Stomach smooth muscle (tissue), 2 donors: ENCODE results near the gene TBC1D1.

Experiments used
- H3K27ac ChIP-seq: one replicate; pipeline ENCODE4 v1.7.0; 2013; ENCODE audit warnings: mild to moderate bottlenecking, low read length, inconsistent platforms
- H3K27me3 ChIP-seq, 2 donors: one replicate each; pipeline ENCODE4 v1.7.0; 2013; ENCODE audit warnings: low read length in 2 of 2; ENCODE audit not compliant: insufficient read depth in 2 of 2, control insufficient read depth in 1 of 2
- H3K36me3 ChIP-seq, 2 donors: one replicate each; pipeline ENCODE4 v1.7.0; 2013; ENCODE audit warnings: low read length in 2 of 2; ENCODE audit not compliant: control insufficient read depth in 2 of 2, insufficient read depth in 2 of 2
- H3K4me1 ChIP-seq: one replicate; pipeline ENCODE4 v1.7.0; 2013; ENCODE audit warnings: low read length; ENCODE audit not compliant: control insufficient read depth, insufficient read depth
- H3K4me3 ChIP-seq, 2 donors: one replicate each; pipeline ENCODE4 v1.7.0; 2013; ENCODE audit warnings: low read length in 2 of 2
- H3K9ac ChIP-seq, 2 donors: one replicate each; pipeline ENCODE4 v1.7.0; 2013; ENCODE audit warnings: low read length in 2 of 2, mild to moderate bottlenecking in 1 of 2
- H3K9me3 ChIP-seq, 2 donors: one replicate each; pipeline ENCODE4 v1.7.0; 2013; ENCODE audit warnings: low read length in 2 of 2; ENCODE audit not compliant: control insufficient read depth in 2 of 2
- donor health status: healthy.
- donor health status: Pancreatic carcinoma.

Gene TBC1D1

DNA sequence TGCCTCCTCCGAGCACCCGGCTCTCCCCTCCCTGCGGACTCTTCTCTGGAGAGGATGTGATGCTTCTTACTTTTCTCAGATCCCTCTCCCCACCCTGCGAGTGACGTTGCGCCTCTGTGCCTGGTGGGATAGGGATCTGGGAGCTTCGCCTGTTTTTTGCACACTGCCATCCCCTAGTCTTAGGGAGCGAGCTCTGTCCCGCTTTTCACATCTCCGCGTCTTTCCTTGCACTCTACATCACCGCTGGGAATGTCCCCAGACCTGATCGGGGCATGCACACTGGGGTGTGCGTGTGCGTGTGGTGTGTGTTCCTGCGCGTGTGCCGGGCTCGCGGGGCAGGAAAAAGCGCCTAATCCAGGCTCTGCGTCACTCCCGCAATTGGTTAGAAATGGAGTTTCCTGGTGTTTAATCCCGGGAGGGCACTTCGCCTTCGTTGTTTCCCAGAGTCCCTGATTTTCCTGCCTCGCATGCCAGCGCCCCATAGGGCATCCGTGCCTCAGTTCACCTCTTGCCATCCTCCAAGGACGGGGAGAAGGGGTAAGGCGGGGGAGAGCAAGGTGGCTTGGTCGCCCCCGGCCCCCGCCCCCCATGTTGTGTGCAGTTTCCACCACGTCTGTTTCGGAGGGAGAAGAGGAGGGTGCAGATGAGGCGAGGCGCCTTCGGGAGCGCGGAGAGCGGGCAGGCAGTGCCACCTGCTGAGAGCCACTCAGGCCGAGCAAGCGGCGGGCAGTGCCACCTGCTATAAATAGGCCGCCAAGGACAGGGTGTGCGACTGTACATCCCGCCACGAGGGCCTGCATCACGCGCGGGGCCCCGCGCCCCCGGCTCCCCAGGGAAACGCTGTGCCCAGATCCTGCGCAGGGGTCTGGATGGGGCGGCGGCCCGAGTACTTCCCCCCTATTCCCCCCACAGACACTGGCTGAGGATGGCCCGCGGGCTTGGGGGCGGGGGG is 759 bp upstream of the TBC1D1 start:
- H3K36me3 ChIP-seq: no peaks in the 10 kb centered on the region
- no peaks in the 10 kb centered on the region for H3K27me3 ChIP-seq
- H3K9me3 ChIP-seq: no peaks in the 10 kb centered on the region
- H3K4me3 ChIP-seq: peak overlapping the region; percentile 83 to 88
- peak overlapping the region; percentile 99 for H3K27ac ChIP-seq
- peaks cover 48% of the 10 kb centered on the region for H3K4me1 ChIP-seq
- H3K9ac ChIP-seq: peak overlapping the region; percentile 86 to 95

DNA sequence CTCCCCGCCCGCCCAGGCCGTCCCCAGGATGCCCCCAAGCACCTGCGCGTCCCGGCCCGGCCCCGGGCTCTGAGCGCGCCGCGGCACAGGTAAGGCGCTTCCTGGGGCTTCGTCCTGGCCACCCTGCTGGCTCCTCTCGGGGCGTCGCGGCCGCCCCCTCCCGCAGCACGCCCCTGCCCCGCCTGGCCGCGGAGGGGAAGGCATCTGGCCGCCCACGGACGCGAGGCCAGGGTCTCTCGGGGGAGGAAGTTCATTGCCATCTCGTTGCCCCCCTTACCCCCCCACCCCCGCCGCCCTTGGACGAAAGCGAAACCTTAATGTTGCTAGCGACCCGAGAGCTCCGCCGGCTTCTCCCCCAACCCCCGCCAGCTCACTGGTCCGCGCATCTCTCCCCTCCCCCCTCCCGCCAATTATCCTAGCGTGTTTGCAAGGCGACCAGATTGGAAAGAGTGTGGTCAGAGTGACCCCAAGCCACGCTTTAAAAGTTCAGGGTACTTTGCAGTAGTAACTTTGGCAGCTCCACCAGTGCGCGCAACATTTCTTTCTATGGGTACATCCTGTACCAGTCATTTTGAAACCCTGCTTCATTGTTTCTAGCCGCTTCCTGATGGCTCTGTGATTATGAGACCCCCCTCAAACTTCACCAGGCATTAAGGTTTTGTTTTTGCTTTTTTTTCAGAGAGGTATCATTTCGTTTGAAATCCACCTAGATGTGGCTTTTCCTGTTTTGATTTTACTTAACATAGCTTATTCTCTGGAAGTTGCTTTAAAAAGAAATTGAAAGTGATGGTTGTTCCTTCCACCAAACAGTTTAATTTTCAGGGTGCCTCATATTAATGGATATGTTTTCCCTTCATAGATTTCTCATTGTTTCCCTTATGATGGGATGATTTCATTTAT is 626 bp downstream of the TBC1D1 start:
- Histone ChIP-seq H3K27ac (peak overlapping the region; percentile 99), H3K4me1 (peaks cover 47% of the 10 kb centered on the region), H3K27me3 (no peaks in the 10 kb centered on the region), H3K4me3 (peak overlapping the region; percentile 83 to 88), H3K9ac (peak overlapping the region; percentile 82 to 86), H3K36me3 (no peaks in the 10 kb centered on the region), H3K9me3 (no peaks in the 10 kb centered on the region)

DNA sequence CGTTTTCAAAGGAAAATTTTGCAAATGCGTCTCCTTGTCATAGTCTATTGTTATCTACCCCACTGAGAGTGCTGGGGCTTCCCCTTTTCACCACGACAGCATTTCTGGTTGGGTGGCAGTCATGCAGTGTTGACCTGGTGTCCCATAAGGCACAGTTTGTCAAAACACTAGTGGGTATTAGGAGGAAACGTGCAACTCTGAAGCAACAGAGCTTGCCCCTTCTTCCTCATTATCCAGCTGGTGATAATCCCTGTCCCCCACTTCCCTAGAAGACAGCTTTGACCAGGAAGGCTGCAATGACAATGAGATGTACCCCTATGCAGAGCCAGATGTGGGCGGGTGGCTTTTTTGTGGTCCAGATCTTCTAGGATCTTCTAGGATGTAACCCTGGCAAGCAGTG is 1.8 kb downstream of the TBC1D1 start:
- Histone ChIP-seq H3K36me3 (no peaks in the 10 kb centered on the region), H3K27ac (peak overlapping the region; percentile 99), H3K9ac (peak overlapping the region; percentile 36 to 86), H3K27me3 (no peaks in the 10 kb centered on the region), H3K4me1 (peaks cover 40% of the 10 kb centered on the region), H3K9me3 (no peaks in the 10 kb centered on the region), H3K4me3 (peak overlapping the region; percentile 49 to 83)

DNA sequence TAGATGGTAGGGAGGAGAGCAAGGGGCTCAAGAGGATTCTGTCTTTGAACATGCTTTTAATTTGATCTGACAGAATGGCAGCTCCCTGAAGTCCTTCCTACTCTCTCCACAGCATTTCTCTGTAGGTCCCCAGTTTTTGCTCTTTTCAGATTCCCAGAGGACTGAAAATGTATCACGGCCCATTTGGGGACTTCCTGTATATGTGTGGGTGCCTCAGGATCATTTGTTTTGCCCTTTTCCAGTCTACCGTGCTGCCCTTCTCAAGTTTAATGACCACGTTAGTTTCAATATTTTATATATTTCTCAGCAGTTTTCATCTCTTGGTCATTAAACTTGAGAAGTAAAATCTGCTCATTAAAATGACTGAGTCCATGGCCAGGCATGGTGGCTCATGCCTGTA is 2.3 kb downstream of the TBC1D1 start:
- Histone ChIP-seq H3K9me3 (no peaks in the 10 kb centered on the region), H3K4me3 (peak overlapping the region; percentile 49 to 83), H3K4me1 (peaks cover 35% of the 10 kb centered on the region), H3K36me3 (no peaks in the 10 kb centered on the region), H3K27ac (peak overlapping the region; percentile 99), H3K27me3 (no peaks in the 10 kb centered on the region), H3K9ac (no peak overlapping the region)

DNA sequence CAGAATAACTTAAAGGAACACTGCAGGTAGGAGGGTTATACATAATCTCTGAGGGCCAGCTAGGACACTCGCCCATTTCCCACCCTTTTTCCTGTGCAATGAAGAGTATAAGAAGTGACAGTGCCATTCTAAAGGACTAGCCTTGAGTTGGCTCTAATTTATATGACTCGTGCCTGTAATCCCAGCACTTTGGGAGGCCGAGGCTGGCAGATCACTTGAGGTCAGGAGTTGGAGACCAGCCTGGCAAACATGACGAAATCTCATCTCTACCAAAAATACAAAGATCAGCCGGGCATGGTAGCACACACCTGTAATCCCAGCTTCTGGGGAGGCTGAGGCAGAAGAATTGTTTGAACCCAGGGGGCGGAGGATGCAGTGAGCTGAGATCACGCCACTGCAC is 4.4 kb downstream of the TBC1D1 start:
- Histone ChIP-seq H3K36me3 (no peaks in the 10 kb centered on the region), H3K9me3 (no peaks in the 10 kb centered on the region), H3K27me3 (no peaks in the 10 kb centered on the region), H3K27ac (no peak overlapping the region), H3K9ac (no peak overlapping the region), H3K4me3 (no peak overlapping the region), H3K4me1 (peaks cover 19% of the 10 kb centered on the region)

DNA sequence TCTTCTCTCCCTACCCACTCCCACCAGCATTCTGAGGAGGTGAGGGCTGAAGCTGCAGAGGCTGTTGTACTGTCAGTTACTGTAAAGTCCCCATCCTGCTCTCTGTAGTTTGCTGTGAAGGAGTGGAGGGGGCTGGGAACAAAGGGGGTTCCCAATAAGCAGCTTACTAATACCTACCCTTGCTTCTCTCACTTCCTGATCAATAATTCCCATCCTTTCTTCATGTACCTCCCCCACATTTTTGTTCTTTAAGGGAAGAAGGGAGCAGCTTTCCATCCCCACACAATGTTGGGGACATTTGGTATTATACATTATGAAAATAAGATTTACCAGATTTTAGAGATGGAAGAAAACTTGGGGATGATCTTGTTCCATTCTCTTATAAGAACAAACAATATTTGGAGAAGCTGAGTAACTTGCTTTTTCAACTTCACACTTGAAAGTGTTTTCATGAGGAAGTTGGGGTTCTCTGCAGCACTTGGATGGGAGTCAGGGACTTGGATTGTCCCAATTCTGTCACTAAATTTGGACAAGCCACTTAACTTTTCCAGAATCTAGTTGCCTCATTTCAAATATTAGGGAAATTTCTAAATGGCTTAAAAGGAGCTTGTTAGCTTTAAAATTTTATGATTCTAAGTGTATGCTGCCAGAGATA is 5.4 kb downstream of the TBC1D1 start:
- peak overlapping the region; percentile 0 for H3K27ac ChIP-seq
- H3K4me1 ChIP-seq: peaks cover 17% of the 10 kb centered on the region

DNA sequence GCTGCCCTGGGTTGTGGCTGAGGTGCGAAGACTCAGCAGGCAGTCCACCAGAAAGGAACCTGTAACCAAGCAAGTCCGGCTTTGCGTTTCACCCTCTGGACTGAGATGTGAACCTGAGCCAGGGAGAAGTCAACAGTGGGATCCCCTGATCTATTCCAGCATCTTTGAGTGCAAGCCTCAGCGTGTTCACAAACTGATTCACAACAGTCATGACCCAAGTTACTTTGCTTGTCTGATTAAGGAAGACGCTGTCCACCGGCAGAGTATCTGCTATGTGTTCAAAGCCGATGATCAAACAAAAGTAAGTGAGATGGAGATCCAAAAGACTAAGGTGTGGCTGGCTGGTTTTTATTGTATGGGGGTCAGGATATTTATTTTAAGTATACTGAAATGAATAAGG is 11.3 kb downstream of the TBC1D1 start:
- Histone ChIP-seq H3K4me3 (peak overlapping the region in 1 of 2 donors; percentile 17), H3K9me3 (no peaks in the 10 kb centered on the region), H3K27ac (no peak overlapping the region), H3K36me3 (peaks cover 0 to 7% of the 10 kb centered on the region in 2 donors), H3K9ac (no peak overlapping the region), H3K4me1 (peaks cover 11% of the 10 kb centered on the region), H3K27me3 (no peaks in the 10 kb centered on the region)

More for the DNA sequence above, 5.4 kb downstream of the TBC1D1 start:
- Histone ChIP-seq H3K36me3 (no peaks in the 10 kb centered on the region), H3K4me3 (no peak overlapping the region), H3K9ac (no peak overlapping the region), H3K27me3 (no peaks in the 10 kb centered on the region), H3K9me3 (no peaks in the 10 kb centered on the region)

DNA sequence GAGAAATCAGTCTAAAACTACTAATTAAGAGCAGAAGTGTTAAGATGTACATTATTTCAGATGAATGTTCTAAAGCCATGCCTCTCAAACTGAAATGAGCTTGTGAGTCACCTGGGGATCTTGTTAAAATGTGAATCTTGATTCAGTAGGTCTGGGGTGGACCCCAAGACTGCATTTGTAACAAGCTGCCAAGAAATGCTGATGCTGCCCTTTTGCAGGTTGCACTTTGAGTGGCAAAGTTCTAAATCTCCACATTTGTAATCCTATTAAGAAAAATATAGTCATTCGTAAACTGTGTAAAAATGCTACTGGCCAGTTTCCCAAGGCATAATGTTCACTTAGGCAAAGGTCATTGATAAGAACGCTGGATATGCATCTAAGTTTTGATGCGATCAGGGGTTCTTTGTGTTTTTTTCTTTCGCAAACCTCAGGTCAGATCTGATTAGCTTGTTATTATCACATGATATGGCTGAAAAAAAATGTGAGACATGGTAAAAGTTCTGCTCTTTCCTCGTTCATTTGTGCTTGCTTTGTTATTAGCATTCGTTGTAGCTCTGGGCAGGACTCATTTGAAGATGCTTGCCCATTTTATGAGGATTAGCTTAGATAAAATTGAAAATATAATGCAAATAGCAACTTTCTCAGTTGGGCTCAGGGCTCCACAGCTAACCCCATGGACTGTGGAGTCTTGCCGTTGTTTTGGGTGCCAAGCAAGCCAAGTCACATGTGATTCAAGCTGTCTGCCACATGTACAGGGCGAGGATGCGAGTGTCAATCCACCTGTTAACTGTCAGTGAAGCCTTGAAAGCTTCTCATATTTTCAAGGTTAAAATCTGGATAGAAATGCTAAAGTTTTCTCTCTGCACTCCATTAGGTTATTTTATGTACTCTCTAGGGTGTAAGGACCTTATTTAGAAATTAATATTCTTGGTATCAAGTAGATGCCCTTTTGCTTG is 12.1 kb downstream of the TBC1D1 start:
- H3K27me3 ChIP-seq: no peaks in the 10 kb centered on the region
- peaks cover 14% of the 10 kb centered on the region for H3K4me1 ChIP-seq
- H3K9me3 ChIP-seq: no peaks in the 10 kb centered on the region
- H3K4me3 ChIP-seq: no peak overlapping the region
- H3K36me3 ChIP-seq: peaks cover 0 to 7% of the 10 kb centered on the region in 2 donors
- no peak overlapping the region for H3K27ac ChIP-seq
- H3K9ac ChIP-seq: no peak overlapping the region

DNA sequence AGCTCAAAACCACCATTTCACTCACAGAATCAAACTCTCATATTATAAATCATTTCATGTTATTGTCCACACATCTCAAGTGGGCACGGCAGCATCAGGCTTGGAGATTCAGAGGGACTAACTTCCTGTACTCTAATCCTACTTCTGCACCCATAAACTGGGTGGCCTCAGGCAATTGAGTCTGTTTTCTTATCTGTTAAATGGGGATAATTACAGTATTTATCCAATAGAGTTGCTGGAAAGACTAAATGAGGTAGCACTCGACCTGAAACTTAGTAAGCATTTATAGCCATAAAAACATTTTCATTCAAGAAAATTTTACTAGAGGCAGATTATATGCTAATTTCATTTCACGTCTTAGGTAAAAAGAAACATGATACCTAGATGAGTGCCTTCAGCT is 13.0 kb downstream of the TBC1D1 start:
- peak overlapping the region; percentile 2 for H3K27ac ChIP-seq
- H3K36me3 ChIP-seq: peaks cover 0 to 7% of the 10 kb centered on the region in 2 donors
- H3K4me1 ChIP-seq: peaks cover 16% of the 10 kb centered on the region
- no peak overlapping the region for H3K4me3 ChIP-seq
- no peaks in the 10 kb centered on the region for H3K9me3 ChIP-seq
- H3K27me3 ChIP-seq: no peaks in the 10 kb centered on the region
- no peak overlapping the region for H3K9ac ChIP-seq
